Stomach smooth muscle (tissue), 2 donors: ENCODE measurements around the gene WAC.
"Not testable (repeated sequence)": the region's sequence is repeated elsewhere in the genome, so short reads cannot be mapped to it uniquely, and the experiment has no call there.

ENCODE experiments used
- H3K27ac ChIP-seq: one replicate; pipeline ENCODE4 v1.7.0; 2013; ENCODE audit warnings: mild to moderate bottlenecking, low read length, inconsistent platforms
- H3K27me3 ChIP-seq, 2 donors: one replicate each; pipeline ENCODE4 v1.7.0; 2013; ENCODE audit warnings: low read length in 2 of 2; ENCODE audit not compliant: insufficient read depth in 2 of 2, control insufficient read depth in 1 of 2
- H3K36me3 ChIP-seq, 2 donors: one replicate each; pipeline ENCODE4 v1.7.0; 2013; ENCODE audit warnings: low read length in 2 of 2; ENCODE audit not compliant: control insufficient read depth in 2 of 2, insufficient read depth in 2 of 2
- H3K4me1 ChIP-seq: one replicate; pipeline ENCODE4 v1.7.0; 2013; ENCODE audit warnings: low read length; ENCODE audit not compliant: control insufficient read depth, insufficient read depth
- H3K4me3 ChIP-seq, 2 donors: one replicate each; pipeline ENCODE4 v1.7.0; 2013; ENCODE audit warnings: low read length in 2 of 2
- H3K9ac ChIP-seq, 2 donors: one replicate each; pipeline ENCODE4 v1.7.0; 2013; ENCODE audit warnings: low read length in 2 of 2, mild to moderate bottlenecking in 1 of 2
- H3K9me3 ChIP-seq, 2 donors: one replicate each; pipeline ENCODE4 v1.7.0; 2013; ENCODE audit warnings: low read length in 2 of 2; ENCODE audit not compliant: control insufficient read depth in 2 of 2
- donor health status: healthy.
- donor health status: Pancreatic carcinoma.

Gene WAC

DNA sequence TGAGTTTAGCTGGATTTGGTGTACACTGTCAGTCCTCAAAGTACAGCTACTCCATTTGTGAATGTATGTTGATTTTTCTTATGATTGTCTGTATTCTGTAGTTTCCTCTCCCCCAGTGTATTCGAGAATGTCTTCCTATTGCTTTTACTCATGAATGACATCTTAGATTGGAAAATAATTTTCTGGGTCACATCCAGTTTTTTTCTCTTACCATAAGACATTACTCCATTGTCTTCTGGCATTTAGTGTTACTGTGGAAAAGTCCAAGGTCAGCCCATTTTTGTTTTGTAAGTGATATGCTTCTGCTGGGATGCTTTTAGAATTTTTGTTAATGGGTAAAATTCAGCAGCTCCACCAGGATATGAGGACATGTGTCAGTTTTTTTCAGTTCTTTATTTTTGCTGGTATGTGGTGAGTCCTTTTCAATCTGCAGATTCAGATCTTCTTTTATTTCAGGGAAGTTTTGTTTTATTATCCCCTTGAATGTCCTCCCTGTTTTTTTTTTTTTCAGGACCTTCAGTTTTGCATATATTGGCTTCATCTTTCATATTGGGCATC is 33.6 kb downstream of the WAC start:
- Histone ChIP-seq H3K9me3 (no peaks in the 10 kb centered on the region), H3K27me3 (no peaks in the 10 kb centered on the region), H3K4me1 (peaks cover 5% of the 10 kb centered on the region), H3K36me3 (peaks cover 2 to 4% of the 10 kb centered on the region in 2 donors), H3K9ac (no peak overlapping the region), H3K27ac (no peak overlapping the region), H3K4me3 (no peak overlapping the region)

DNA sequence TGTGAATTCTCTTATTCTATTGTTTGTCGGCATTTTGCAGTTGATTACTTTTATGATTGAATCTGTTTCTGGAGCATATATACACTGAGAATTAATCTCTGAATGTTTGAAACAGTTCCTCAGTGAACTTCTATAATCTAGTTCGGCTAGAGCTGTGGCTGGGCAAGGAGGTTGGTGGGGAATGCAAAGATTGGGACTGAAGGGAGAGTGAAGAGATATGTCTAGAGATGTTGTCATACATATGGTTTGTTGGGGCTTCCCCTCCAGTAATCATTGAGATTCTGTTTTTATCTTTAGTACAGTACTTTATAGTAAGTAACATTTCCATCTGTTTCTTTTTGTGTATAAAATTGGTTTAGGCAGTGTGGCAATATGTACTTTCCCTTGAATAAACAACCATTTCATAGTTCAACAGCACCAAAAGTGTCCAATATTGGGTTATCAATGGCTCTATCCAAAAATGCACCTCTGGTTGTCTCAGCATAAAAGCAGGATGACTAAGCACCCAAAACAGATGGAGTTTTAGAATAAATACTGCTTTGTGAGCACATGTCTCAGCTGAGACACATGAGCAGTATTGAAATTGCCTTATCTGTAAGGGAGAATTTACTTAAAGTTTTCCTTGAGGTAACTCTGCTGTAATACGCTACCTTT is 36.7 kb downstream of the WAC start:
- no peak overlapping the region for H3K9ac ChIP-seq
- H3K9me3 ChIP-seq = no peaks in the 10 kb centered on the region
- H3K27ac ChIP-seq = no peak overlapping the region
- H3K36me3 ChIP-seq = peaks cover 0 to 2% of the 10 kb centered on the region in 2 donors
- H3K27me3 ChIP-seq = no peaks in the 10 kb centered on the region
- peaks cover 5% of the 10 kb centered on the region for H3K4me1 ChIP-seq
- H3K4me3 ChIP-seq = no peak overlapping the region

DNA sequence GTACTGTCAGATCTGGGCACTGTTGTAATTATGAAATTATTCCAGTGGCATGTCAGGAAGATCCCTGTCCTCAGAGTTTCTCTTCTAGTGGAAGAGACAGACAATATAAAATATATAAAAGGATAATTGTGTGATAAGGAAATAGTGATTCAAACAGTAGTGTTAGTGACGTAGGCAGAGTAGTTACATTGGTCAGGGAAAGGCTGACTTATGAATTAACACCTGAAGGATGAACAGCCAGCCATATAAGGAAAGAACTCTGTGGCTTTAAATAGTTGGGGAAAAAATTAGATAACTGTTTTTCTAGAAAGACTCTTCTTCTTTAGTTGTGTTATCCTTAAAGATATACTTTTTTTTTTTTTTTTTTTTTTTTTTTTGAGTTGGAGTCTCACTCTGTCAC is 37.7 kb downstream of the WAC start:
- Histone ChIP-seq H3K4me3 (no peak overlapping the region), H3K27ac (no peak overlapping the region), H3K4me1 (peaks cover 5% of the 10 kb centered on the region), H3K9ac (no peak overlapping the region), H3K27me3 (no peaks in the 10 kb centered on the region), H3K36me3 (peaks cover 0 to 2% of the 10 kb centered on the region in 2 donors), H3K9me3 (no peaks in the 10 kb centered on the region)

DNA sequence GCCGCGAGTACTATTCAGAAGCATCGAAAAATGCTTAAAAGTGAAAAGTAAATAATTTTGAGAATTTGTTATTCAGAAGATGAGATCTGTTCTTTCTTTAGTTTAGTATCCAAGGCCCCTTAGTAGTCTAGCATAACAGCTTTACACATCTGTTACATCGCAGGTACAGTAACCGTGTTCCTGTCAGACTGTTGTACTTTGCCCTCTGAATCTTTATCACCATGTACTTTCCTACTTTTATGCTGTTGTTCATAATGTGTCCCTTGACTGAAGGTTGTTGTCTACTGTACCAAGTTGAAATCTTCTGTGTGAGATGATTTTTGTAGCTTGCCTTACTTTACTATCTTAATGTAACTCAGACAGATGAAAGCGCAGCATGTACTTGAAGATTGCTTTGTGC is 38.3 kb downstream of the WAC start:
- no peaks in the 10 kb centered on the region for H3K9me3 ChIP-seq
- no peak overlapping the region for H3K9ac ChIP-seq
- H3K4me1 ChIP-seq = peaks cover 5% of the 10 kb centered on the region
- no peak overlapping the region for H3K4me3 ChIP-seq
- no peaks in the 10 kb centered on the region for H3K27me3 ChIP-seq
- peaks cover 0 to 2% of the 10 kb centered on the region in 2 donors for H3K36me3 ChIP-seq
- no peak overlapping the region for H3K27ac ChIP-seq

DNA sequence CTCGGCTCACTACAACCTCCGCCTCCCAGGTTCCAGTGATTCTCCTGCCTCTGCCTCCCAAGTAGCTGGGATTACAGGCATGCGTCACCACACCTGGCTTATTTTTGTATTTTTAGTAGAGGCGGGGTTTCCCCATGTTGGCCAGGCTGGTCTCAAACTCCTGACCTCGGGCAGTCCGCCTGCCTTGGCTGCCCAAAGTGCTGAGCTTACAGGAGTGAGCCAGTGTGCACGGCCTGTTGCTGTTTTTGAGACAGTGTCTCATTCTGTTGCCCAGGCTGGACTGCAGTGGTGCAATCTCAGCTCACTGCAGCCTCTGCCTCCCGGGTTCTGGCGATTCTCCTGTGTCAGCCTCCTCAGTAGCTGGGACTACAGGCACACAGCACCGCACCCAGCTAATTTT is 41.3 kb downstream of the WAC start:
- not testable (repeated sequence) for H3K4me1 ChIP-seq, H3K27me3 ChIP-seq, H3K9ac ChIP-seq, H3K4me3 ChIP-seq, H3K9me3 ChIP-seq, H3K36me3 ChIP-seq, H3K27ac ChIP-seq

DNA sequence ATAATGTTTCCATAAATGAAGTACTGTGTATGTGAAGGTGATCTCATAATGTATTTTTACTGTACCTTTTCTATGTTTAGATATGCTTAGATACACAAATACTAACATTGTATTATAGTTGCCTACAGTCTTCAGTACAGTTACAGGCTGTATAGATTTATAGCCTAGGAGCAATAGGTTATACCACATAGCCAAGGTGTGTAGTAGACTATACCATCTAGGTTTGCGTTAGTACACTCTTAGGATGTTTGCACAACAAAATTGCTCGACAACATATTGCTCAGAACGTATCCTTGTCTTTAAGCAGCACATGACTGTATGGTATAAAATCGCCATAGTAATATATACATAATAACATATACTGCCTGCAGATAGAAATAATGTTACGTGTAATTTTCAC is 42.9 kb downstream of the WAC start:
- Histone ChIP-seq H3K4me1 (no peaks in the 10 kb centered on the region), H3K9me3 (no peaks in the 10 kb centered on the region), H3K27me3 (no peaks in the 10 kb centered on the region), H3K4me3 (no peak overlapping the region), H3K36me3 (no peaks in the 10 kb centered on the region), H3K9ac (no peak overlapping the region), H3K27ac (no peak overlapping the region)

DNA sequence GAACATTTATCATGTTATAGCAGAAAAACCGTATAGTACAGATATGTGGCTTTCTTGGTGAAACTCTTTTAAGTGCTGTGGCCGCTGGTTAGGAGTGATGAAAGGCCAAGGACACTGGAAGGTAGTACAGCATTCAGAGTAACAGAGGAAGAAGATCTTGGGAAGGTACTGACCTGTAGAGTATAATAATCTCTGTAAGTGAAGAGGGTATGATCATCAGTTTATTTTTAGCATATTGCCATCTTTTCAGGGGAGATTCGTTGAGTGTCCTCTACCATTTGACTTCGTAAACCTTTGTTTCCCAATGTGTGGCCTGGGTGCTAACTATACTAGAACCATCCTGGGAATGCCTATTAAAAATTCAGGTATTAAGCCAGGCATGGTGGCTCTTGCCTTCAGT is 44.6 kb downstream of the WAC start:
- H3K9me3 ChIP-seq = no peaks in the 10 kb centered on the region
- H3K4me3 ChIP-seq = no peak overlapping the region
- H3K9ac ChIP-seq = no peak overlapping the region
- H3K4me1 ChIP-seq = no peaks in the 10 kb centered on the region
- H3K36me3 ChIP-seq = no peaks in the 10 kb centered on the region
- no peaks in the 10 kb centered on the region for H3K27me3 ChIP-seq
- no peak overlapping the region for H3K27ac ChIP-seq

DNA sequence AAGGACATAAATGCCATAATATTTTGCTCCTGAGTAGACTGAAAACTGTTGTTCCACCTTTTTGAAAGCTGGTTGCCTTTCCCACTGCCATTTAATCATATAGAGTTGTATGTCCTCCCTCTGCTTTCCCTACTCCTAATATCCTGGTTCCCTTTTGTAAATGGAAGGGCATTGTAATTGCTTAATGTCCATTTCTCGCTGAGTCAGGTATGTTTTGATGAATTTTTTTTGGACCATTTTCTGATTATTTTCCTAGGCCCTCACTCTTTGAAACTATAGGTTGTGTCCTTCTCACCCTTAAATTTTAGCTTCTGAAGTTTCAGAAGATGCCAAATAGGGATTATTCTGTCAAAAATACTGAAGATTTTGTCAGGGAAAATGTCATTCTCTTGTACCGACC is 45.5 kb downstream of the WAC start:
- no peaks in the 10 kb centered on the region for H3K36me3 ChIP-seq
- H3K27ac ChIP-seq = no peak overlapping the region
- no peaks in the 10 kb centered on the region for H3K4me1 ChIP-seq
- H3K4me3 ChIP-seq = no peak overlapping the region
- H3K9ac ChIP-seq = no peak overlapping the region
- no peaks in the 10 kb centered on the region for H3K27me3 ChIP-seq
- no peaks in the 10 kb centered on the region for H3K9me3 ChIP-seq

DNA sequence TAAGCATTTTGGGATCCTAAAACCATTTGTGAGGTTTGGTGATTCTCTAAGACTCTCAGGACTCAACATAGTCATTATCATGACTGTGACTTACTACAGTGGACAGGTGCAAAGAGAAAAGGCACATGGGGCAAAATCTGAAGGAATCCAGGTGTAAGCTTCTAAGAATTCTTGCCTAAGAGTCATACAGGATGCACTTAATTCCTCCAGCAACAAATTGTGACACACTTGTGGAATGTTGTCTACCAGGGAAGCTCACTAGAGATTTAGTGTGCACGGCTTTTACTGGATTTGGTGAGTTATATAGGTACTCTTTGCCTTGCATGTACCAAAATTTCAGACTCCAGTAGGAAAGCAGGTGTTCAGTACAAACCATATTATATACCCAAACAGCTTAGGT is 47.9 kb downstream of the WAC start:
- Histone ChIP-seq H3K36me3 (peaks cover 4 to 6% of the 10 kb centered on the region in 2 donors), H3K27ac (no peak overlapping the region), H3K4me1 (no peaks in the 10 kb centered on the region), H3K4me3 (no peak overlapping the region), H3K9me3 (no peaks in the 10 kb centered on the region), H3K27me3 (no peaks in the 10 kb centered on the region), H3K9ac (no peak overlapping the region)

DNA sequence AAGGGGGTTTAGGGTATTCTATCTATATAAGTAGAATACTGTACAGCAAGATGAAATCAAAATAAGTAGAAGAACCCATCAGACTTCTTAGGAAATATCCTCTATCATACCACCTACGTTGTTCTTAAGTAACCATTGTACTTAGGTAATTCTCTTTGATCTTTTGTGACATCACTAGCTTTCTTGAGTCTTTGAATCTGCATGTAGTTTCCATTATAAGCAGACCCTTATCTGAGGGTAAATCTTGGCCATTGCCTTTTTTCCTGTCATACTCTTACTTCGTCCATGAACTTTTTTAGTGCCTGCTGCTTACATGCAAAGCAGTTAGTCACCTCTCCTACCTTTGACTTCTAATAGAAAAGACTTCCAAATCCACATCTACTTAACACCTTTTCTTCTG is 49.0 kb downstream of the WAC start:
- Histone ChIP-seq H3K27me3 (no peaks in the 10 kb centered on the region), H3K9me3 (no peaks in the 10 kb centered on the region), H3K4me1 (no peaks in the 10 kb centered on the region), H3K9ac (no peak overlapping the region), H3K27ac (no peak overlapping the region), H3K4me3 (no peak overlapping the region), H3K36me3 (peaks cover 4 to 6% of the 10 kb centered on the region in 2 donors)

DNA sequence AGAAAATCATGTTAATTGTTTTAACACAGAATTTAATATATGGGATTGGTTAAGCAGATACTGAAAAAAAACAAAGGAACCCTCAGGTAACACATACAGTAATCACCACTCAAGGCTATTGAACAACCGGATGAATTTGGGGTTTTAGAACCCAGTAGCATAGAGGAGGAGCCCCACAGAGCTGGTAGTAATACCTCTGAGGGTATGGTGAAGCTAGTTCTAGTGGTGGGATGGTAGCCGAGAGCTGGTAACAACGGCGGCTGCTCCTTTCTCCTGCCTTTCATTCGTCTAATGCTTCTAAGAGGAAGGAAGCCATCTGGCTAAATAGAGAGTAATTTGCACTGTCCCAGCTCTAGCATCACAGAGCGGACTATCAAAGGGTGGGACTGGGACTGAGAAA is 52.2 kb downstream of the WAC start:
- no peak overlapping the region for H3K4me3 ChIP-seq
- H3K9me3 ChIP-seq = no peaks in the 10 kb centered on the region
- H3K9ac ChIP-seq = no peak overlapping the region
- H3K36me3 ChIP-seq = peaks cover 4 to 6% of the 10 kb centered on the region in 2 donors
- peaks cover 2% of the 10 kb centered on the region for H3K4me1 ChIP-seq
- H3K27me3 ChIP-seq = no peaks in the 10 kb centered on the region
- H3K27ac ChIP-seq = no peak overlapping the region
